HCT116 (cell line): ENCODE data around the gene ATXN2. TPM values are rescaled to one million over a fixed set of nuclear protein-coding genes. Genes with fewer than 3 reads are reported as not detected.
"Not testable (repeated sequence)": the region's sequence is repeated elsewhere in the genome, so short reads cannot be mapped to it uniquely, and the experiment has no call there.

Source experiments
- ATAC-seq: fragments of 200-7000 bp; cut with Tn5 transposase; 2 replicates; pipeline ENCODE4 v1.9.1; 2020; ENCODE audit warnings: mild to moderate bottlenecking, moderate library complexity
- BruUV-seq: library from RNA; stranded (reverse); fragments of 400-500 nt; replicated peaks from 2 replicates; lab custom pipeline; 2021; lab: Mats Ljungman, UMichigan
- CTCF ChIA-PET: fragments of 300-600 bp; sonication (Branson Sonifier 250); formaldehyde crosslinking; loops from one replicate; lab custom pipeline; 2021; ENCODE audit warnings: antibody characterized with exemption; lab: Charles Lee
- POLR2A ChIA-PET: fragments of 300-600, 350-600 bp; sonication (Branson Sonifier 250); formaldehyde crosslinking; loops from one replicate; lab custom pipeline; 2021; ENCODE audit warnings: antibody characterized with exemption; lab: Charles Lee
- RAD21 ChIA-PET, 2 experiments: fragments of 300-600 bp; sonication (Branson Sonifier 250); formaldehyde crosslinking; loops; one replicate each; lab custom pipeline; 2023; ENCODE audit warnings: low total read pairs in 2 of 2; ENCODE audit not compliant: uncharacterized antibody in 2 of 2, unreplicated experiment in 2 of 2, low non-redundant PET in 1 of 2; lab: Charles Lee
- DNase-seq: peaks from one replicate; pipeline ENCODE4 v3.0.0-alpha.2; 2010; ENCODE audit warnings: low read depth, low spot score
- H2AFZ ChIP-seq: fragments of 200-600 bp; shearing (Covaris generic), sonication (generic); 2 replicates; pipeline ENCODE4 v1.6.1; 2017; ENCODE audit warnings: low read depth, mixed run types, mixed read lengths, antibody characterized with exemption, low read length; ENCODE audit not compliant: poor library complexity, severe bottlenecking
- H3K27ac ChIP-seq: 2 replicates; pipeline ENCODE4 v1.5.1; 2012; ENCODE audit warnings: low read depth, low read length
- H3K27me3 ChIP-seq: fragments of 200-600 bp; sonication (generic); 2 replicates; pipeline ENCODE4 v1.6.1; 2016; ENCODE audit warnings: mixed run types, low read length, mixed read lengths; ENCODE audit not compliant: insufficient read depth
- H3K36me3 ChIP-seq, 2 experiments: fragments of 200-500 bp in 1 of 2; fragments of 200-600 bp in 1 of 2; sonication (Bioruptor generic) in 1 of 2; sonication (generic) in 1 of 2; 2 replicates each; pipeline versions ENCODE4 v1.5.1 to v1.6.1; 2014 to 2016; ENCODE audit warnings: low read length in 2 of 2, inconsistent platforms in 1 of 2, mixed read lengths in 1 of 2, mixed run types in 1 of 2; ENCODE audit not compliant: insufficient read depth in 2 of 2, control insufficient read depth in 1 of 2
- H3K4me1 ChIP-seq, 2 experiments: fragments of 200-600 bp in 1 of 2; sonication (generic) in 1 of 2; 2 replicates each; pipeline versions ENCODE4 v1.5.1 to v1.6.1; 2012 to 2017; ENCODE audit warnings: low read length in 2 of 2, inconsistent platforms in 1 of 2, mild to moderate bottlenecking in 1 of 2, mixed read lengths in 1 of 2, mixed run types in 1 of 2, moderate library complexity in 1 of 2; ENCODE audit not compliant: insufficient read depth in 2 of 2, control insufficient read depth in 1 of 2
- H3K4me2 ChIP-seq: fragments of 200-600 bp; sonication (generic); 2 replicates; pipeline ENCODE4 v1.6.1; 2017; ENCODE audit warnings: mixed run types, low read length, mixed read lengths
- H3K4me3 ChIP-seq, 2 experiments: fragments of 200-600 bp in 1 of 2; sonication (generic) in 1 of 2; replicated peaks in 1 of 2; 2 replicates each; pipeline ENCODE4 v1.5.1; 2011 to 2016; ENCODE audit warnings: low read length in 2 of 2, control low read depth in 1 of 2, low read depth in 1 of 2, mild to moderate bottlenecking in 1 of 2, mixed read lengths in 1 of 2, mixed run types in 1 of 2
- H3K79me2 ChIP-seq: fragments of 200-600 bp; sonication (generic); 2 replicates; pipeline ENCODE4 v1.6.1; 2017; ENCODE audit warnings: mild to moderate bottlenecking, mixed run types, low read length, moderate library complexity, mixed read lengths; ENCODE audit not compliant: insufficient read depth
- H3K9ac ChIP-seq: fragments of 200-600 bp; sonication (generic); 2 replicates; pipeline ENCODE4 v1.6.1; 2016; ENCODE audit warnings: low read length, mixed read lengths
- H3K9me2 ChIP-seq: fragments of 200-600 bp; sonication (generic), shearing (Covaris generic); 2 replicates; pipeline ENCODE4 v1.6.1; 2017; ENCODE audit warnings: mixed run types, mild to moderate bottlenecking, moderate library complexity; ENCODE audit not compliant: insufficient read depth
- H3K9me3 ChIP-seq, 2 experiments: fragments of 200-500 bp in 1 of 2; fragments of 200-600 bp in 1 of 2; sonication (Bioruptor generic) in 1 of 2; sonication (generic) in 1 of 2; 2 replicates each; pipeline ENCODE4 v1.6.1; 2014 to 2017; ENCODE audit warnings: low read length in 2 of 2, mixed read lengths in 2 of 2, inconsistent platforms in 1 of 2, low read depth in 1 of 2, mild to moderate bottlenecking in 1 of 2, mixed run types in 1 of 2, moderate library complexity in 1 of 2; ENCODE audit not compliant: control insufficient read depth in 1 of 2, insufficient read depth in 1 of 2
- H4K20me1 ChIP-seq: fragments of 200-600 bp; sonication (generic), shearing (Covaris generic); 2 replicates; pipeline ENCODE4 v1.6.1; 2017; ENCODE audit warnings: mixed run types, mild to moderate bottlenecking, moderate library complexity; ENCODE audit not compliant: insufficient read depth
- CTCF ChIP-seq, 3 experiments: fragments of 200-600 bp in 1 of 3; sonication (generic) in 1 of 3; IDR thresholded peaks in 2 of 3; conservative IDR thresholded peaks in 1 of 3; 2 replicates each; pipeline ENCODE4 v1.5.1; 2012 to 2017; ENCODE audit warnings: low read depth in 2 of 3, low read length in 2 of 3, antibody characterized with exemption in 1 of 3, borderline replicate concordance in 1 of 3, control low read depth in 1 of 3, mild to moderate bottlenecking in 1 of 3, mixed read lengths in 1 of 3, mixed run types in 1 of 3, moderate library complexity in 1 of 3; ENCODE audit not compliant: insufficient read depth in 1 of 3
- EGR1 ChIP-seq: IDR thresholded peaks from 2 replicates; pipeline ENCODE4 v1.6.1; 2012; ENCODE audit warnings: low read depth
- ELF1 ChIP-seq: IDR thresholded peaks from 2 replicates; pipeline ENCODE4 v1.6.1; 2012; ENCODE audit warnings: low read depth, borderline replicate concordance
- RAD21 ChIP-seq: IDR thresholded peaks from 2 replicates; pipeline ENCODE4 v1.6.1; 2012; ENCODE audit warnings: low read depth, mild to moderate bottlenecking
- SRF ChIP-seq: IDR thresholded peaks from 2 replicates; pipeline ENCODE4 v1.6.1; 2012; ENCODE audit warnings: low read depth
- TCF7L2 ChIP-seq: IDR thresholded peaks from 2 replicates; pipeline ENCODE4 v1.7.0; 2011; ENCODE audit warnings: borderline replicate concordance, inconsistent platforms; ENCODE audit not compliant: insufficient read depth, insufficient read length; ENCODE audit errors: extremely low read depth
- YY1 ChIP-seq: IDR thresholded peaks from 2 replicates; pipeline ENCODE4 v1.6.1; 2011; ENCODE audit warnings: low read length, low read depth, moderate library complexity, mild to moderate bottlenecking; ENCODE audit not compliant: insufficient replicate concordance; ENCODE audit errors: extremely low read depth
- ZNF274 ChIP-seq: fragments of 200-500 bp; sonication (Bioruptor generic); IDR thresholded peaks from 2 replicates; pipeline ENCODE4 v1.6.1; 2014; ENCODE audit warnings: mild to moderate bottlenecking, low read depth, low read length, inconsistent platforms
- intact Hi-C: fragments of 100-400 bp; cut with micrococcal nuclease; formaldehyde crosslinking; loops from 2 replicates; pipeline ENCODE4 v1.10.0; 2022
- total RNA-seq: library from RNA; stranded (reverse); gene quantifications from one replicate; pipeline ENCODE4 v1.2.1, GENCODE V29; 2021; ENCODE audit not compliant: unreplicated experiment

Gene ATXN2
- total RNA-seq, 1 experiment from 2014 or later, result 72.7 TPM

GRCh38 chr12:111503116-111503515, 96.0 kb downstream of the ATXN2 start (continued):
- TF ChIP-seq YY1 (no peak), CTCF (IDR thresholded peaks at IDR 0.05 in 2 of 3, conservative IDR thresholded peaks at IDR 0.05 in 1 of 3; ENCODE audit: borderline replicate concordance in 1 of 3, insufficient read depth in 1 of 3, low read depth in 2 of 3, low read length in 2 of 3) (no peak), ZNF274 (no peak), RAD21 (no peak), SRF (no peak), EGR1 (no peak), TCF7L2 (no peak), ELF1 (no peak)
- TF ChIP-seq, all 23 proteins: peak for 0

- Histone ChIP-seq H4K20me1 (0 out of 2 replicates have a peak, but pooled peaks cover 3% of the 10 kb centered on the region), H3K4me1 (peaks cover 6 to 9% of the 10 kb centered on the region in 2 experiments), H3K36me3 (peaks cover 3 to 29% of the 10 kb centered on the region in 2 experiments; a peak in 2 of 4 replicates), H3K9me2 (no peaks in the 10 kb centered on the region), H3K79me2 (peaks cover 8% of the 10 kb centered on the region), H3K9ac (no peak overlapping the region), H3K4me2 (no peak overlapping the region), H3K27me3 (no peaks in the 10 kb centered on the region), H3K9me3 (no peaks in the 10 kb centered on the region), H2AFZ (no peak overlapping the region), H3K4me3 (no peak overlapping the region), H3K27ac (no peak overlapping the region)
- intact Hi-C loops, result no loop called here
- no peak for TF ChIP-seq SRF
- no TSS peak for BruUV-seq
- DNase-seq (no peak), ATAC-seq (no peak)
- ChIA-PET RAD21 (no interaction called here), CTCF (no interaction called here), POLR2A (no interaction called here)
Measured at GRCh38 chr12:111494676-111495075, 104.4 kb downstream of the ATXN2 start.

GRCh38 chr12:111492979-111493378, 106.1 kb downstream of the ATXN2 start:
- H4K20me1 ChIP-seq, POLR2A ChIA-PET, H3K9me2 ChIP-seq, H3K9me3 ChIP-seq, ATAC-seq, BruUV-seq, H3K4me3 ChIP-seq, H3K4me1 ChIP-seq, H3K9ac ChIP-seq, RAD21 ChIA-PET, H2AFZ ChIP-seq, DNase-seq, H3K27me3 ChIP-seq, CTCF ChIA-PET, intact Hi-C loops, H3K79me2 ChIP-seq: not testable (repeated sequence)
- Histone ChIP-seq H3K4me2 (peak overlapping the region; percentile 15; the same call in 1 of the 2 replicates), H3K27ac (0 out of 2 replicates have a peak overlapping the region, but pooled peaks have one; percentile 20), H3K36me3 (peaks cover 15 to 24% of the 10 kb centered on the region in 2 experiments; a peak in 3 of 4 replicates)
